ENCODE measurements around the gene GPX7.

Gene GPX7

GRCh38 chr1:52651904-52652303 lies 49.7 kb downstream of the GPX7 start:
- H3K9me3 ChIP-seq (ENCODE audit: control insufficient read depth, insufficient read depth, low read depth, low read length), result no peaks in the 10 kb centered on the region
- no peaks in the 10 kb centered on the region for H3K36me3 ChIP-seq (ENCODE audit: control insufficient read depth, insufficient read depth, low read length)
- no peaks in the 10 kb centered on the region for H3K4me1 ChIP-seq (ENCODE audit: control insufficient read depth, insufficient read depth, low read length)
- no peak overlapping the region for H3K9ac ChIP-seq (ENCODE audit: low read length)
- no peak overlapping the region for H3K27ac ChIP-seq (ENCODE audit: low read depth, low read length)
- H3K4me3 ChIP-seq (ENCODE audit: low read depth, low read length), result no peak overlapping the region
- H3K27me3 ChIP-seq (ENCODE audit: control insufficient read depth, insufficient read depth, low read length), result no peaks in the 10 kb centered on the region

GRCh38 chr1:52653207-52653849 lies 51.2 kb downstream of the GPX7 start:
- Histone ChIP-seq H3K27ac (ENCODE audit: low read depth, low read length) (no peak overlapping the region), H3K9me3 (ENCODE audit: control insufficient read depth, insufficient read depth, low read depth, low read length) (no peaks in the 10 kb centered on the region), H3K27me3 (ENCODE audit: control insufficient read depth, insufficient read depth, low read length) (no peaks in the 10 kb centered on the region), H3K36me3 (ENCODE audit: control insufficient read depth, insufficient read depth, low read length) (no peaks in the 10 kb centered on the region), H3K4me1 (ENCODE audit: control insufficient read depth, insufficient read depth, low read length) (no peaks in the 10 kb centered on the region), H3K4me3 (ENCODE audit: low read depth, low read length) (no peak overlapping the region), H3K9ac (ENCODE audit: low read length) (no peak overlapping the region)

GRCh38 chr1:52654063-52654462 lies 51.9 kb downstream of the GPX7 start:
- Histone ChIP-seq H3K9ac (ENCODE audit: low read length) (no peak overlapping the region), H3K9me3 (ENCODE audit: control insufficient read depth, insufficient read depth, low read depth, low read length) (no peaks in the 10 kb centered on the region), H3K36me3 (ENCODE audit: control insufficient read depth, insufficient read depth, low read length) (no peaks in the 10 kb centered on the region), H3K4me3 (ENCODE audit: low read depth, low read length) (no peak overlapping the region), H3K27ac (ENCODE audit: low read depth, low read length) (no peak overlapping the region), H3K4me1 (ENCODE audit: control insufficient read depth, insufficient read depth, low read length) (peaks cover 1% of the 10 kb centered on the region; the same call in 1 of the 2 replicates), H3K27me3 (ENCODE audit: control insufficient read depth, insufficient read depth, low read length) (no peaks in the 10 kb centered on the region)

- no peaks in the 10 kb centered on the region for H3K9me3 ChIP-seq (ENCODE audit: control insufficient read depth, insufficient read depth, low read depth, low read length)
- H3K27me3 ChIP-seq (ENCODE audit: control insufficient read depth, insufficient read depth, low read length), result no peaks in the 10 kb centered on the region
- H3K27ac ChIP-seq (ENCODE audit: low read depth, low read length), result no peak overlapping the region
- H3K4me3 ChIP-seq (ENCODE audit: low read depth, low read length), result no peak overlapping the region
- no peaks in the 10 kb centered on the region for H3K36me3 ChIP-seq (ENCODE audit: control insufficient read depth, insufficient read depth, low read length)
- no peak overlapping the region for H3K9ac ChIP-seq (ENCODE audit: low read length)
- peaks cover 27% of the 10 kb centered on the region for H3K4me1 ChIP-seq (ENCODE audit: control insufficient read depth, insufficient read depth, low read length)
Measured at GRCh38 chr1:52657702-52658101, 55.5 kb downstream of the GPX7 start.

Data from HUES6 (cell line).